Middle frontal gyrus (tissue), 1 donor: Measurements from ENCODE around the gene BEND6.
"Not testable (repeated sequence)": the region's sequence is repeated elsewhere in the genome, so short reads cannot be mapped to it uniquely, and the experiment has no call there.

Experiments
- DNase-seq: peaks from one replicate; pipeline ENCODE4 v3.0.0-alpha.2; 2015; ENCODE audit warnings: low spot score; ENCODE audit errors: extremely low spot score

The BEND6 gene

DNA sequence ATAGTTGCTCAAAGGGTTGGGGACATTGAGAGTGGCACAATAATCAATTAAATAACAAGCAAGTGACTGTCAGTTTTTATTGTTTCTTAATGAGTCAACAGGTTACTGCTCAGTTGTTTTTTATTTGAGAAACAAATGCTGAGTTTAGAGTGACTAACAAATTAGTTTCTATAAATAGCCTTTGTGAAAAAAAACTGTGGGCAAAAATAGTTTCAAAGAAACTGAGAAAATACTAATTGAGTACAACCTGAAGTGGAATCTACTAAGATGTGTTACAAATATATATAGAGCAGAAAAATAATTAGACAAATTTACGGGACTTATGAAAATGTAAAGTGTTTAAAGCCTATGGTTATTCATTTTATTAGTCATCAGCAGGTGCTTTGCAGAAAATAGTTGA lies 22.3 kb downstream of the BEND6 start:
- no peak for DNase-seq

DNA sequence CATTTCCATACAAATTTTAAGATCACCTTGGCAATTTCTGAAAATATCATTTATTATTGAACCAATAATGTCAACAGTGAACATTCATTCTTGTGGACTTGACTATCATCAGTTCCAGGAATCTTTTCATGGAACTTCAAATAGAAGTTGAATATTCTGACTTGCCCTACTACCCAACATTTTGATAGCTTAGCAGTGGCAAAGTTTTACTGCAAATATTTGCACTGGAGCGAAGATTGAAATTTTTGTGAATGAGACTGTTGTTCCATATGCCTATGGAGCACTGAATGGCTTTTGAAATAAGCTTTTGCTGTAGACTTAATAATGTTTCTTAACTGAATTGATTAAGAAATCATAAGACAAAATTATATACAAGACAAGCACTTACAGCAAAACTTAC lies 23.6 kb downstream of the BEND6 start:
- DNase-seq: no peak

DNA sequence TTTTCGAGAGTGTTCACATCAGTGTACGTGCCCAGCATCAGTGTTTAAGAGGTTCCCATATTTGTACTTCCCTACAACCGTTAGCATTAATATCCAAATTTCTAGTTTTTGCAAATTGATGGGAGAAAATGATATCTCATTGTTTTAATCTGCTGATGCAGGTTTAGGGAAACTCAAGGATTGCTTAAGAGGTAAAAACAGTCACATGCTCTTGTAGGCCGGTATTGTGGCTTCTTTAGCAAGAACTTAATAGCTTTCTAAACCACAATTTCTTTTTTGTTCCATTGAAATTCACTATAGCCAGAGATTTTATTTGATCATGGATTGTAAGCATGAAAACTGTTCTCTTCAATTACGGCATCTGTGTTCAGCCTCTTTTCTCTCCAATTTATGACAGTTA lies 29.5 kb downstream of the BEND6 start:
- no peak for DNase-seq

DNA sequence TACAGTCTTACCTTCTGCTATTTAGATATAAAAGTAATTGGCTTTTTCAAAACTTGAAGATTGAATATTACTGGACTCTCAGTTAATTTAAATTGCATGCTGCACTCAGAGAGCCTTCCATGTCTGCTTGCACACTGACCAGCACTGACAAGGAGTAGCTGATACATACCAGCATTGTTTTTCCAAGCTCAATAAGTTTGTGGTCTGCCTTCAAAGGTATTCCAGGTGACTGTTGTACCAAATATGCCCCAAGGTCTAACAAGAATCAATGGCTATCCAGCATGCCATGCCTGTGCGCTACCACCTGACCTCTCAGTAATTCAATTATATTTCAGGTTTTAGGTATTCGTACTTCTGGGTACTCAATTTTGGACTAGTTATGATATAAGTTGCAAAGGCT lies 30.0 kb downstream of the BEND6 start:
- no peak for DNase-seq

DNA sequence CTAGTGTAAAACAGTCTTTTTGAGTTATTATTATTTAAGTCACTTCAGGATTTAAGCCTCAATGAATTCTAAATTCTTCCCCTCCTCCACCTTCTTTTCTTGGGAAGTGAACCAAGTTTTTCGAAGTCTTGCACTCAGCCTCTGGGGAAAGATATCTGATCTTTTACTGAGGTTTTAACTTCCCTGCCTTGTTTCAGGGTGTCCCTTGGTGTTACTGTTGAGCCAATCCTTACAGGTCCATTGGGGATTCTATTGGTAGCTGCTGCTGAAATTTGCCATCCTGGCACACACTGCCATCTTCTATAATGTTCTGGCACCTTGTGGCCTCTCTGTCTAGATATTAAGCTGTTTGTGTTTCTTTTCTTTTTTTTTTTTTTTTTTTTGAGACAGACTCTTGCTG lies 31.7 kb downstream of the BEND6 start:
- no peak for DNase-seq

DNA sequence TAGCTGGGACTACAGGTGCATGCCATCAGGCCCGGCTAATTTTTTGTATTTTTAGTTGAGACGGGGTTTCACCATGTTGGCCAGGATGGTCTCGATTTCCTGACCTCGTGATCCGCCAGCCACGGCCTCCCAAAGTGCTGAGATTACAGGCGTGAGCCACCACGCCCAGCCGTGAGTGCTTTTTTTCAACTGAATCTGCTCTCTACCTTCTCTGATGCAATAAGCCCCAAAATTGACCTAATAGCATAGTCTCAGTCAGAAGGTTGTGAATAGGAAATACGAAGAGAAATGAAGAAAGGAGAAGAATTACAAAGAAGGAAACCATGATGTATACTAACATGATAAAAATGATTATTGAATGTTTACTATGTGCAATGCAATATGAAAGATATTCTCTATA lies 33.2 kb downstream of the BEND6 start:
- no peak for DNase-seq

DNA sequence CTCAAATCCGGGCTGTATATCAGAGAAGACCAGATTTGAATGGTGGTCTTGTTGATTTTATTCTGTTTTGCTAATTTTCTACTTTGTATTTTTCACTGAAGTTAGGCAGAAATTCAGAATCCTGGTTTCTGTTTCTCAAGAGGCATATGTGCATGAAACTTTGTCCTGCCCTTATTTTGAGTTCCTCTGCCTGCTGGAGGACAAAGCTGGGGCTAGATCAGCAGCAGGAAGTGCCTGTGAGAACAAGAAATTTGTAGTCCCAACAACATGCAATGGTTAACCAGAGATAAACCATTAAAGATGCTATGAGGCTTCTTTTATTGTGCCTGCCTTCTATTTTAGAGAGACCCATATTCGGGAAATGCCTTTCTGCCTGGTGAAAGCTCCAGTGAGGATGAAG lies 37.1 kb downstream of the BEND6 start:
- no peak for DNase-seq

DNA sequence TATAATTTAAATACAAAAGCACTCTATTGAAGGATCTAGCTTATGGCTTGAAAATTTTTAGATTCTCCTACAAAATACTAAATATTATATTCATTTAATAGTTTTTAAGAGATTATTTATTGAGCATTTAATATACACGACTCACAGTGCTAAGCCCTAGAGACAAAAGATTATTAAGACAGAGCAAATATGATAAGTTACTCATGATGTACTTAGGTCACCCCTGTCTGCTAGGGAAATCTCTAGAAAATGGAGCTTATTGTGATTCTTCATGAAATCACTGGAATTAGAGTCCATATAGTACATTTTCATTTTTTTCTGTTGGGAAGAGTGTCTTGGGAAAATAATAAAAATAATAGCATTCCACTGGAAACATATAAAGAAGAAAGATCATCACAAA lies 37.8 kb downstream of the BEND6 start:
- no peak for DNase-seq

DNA sequence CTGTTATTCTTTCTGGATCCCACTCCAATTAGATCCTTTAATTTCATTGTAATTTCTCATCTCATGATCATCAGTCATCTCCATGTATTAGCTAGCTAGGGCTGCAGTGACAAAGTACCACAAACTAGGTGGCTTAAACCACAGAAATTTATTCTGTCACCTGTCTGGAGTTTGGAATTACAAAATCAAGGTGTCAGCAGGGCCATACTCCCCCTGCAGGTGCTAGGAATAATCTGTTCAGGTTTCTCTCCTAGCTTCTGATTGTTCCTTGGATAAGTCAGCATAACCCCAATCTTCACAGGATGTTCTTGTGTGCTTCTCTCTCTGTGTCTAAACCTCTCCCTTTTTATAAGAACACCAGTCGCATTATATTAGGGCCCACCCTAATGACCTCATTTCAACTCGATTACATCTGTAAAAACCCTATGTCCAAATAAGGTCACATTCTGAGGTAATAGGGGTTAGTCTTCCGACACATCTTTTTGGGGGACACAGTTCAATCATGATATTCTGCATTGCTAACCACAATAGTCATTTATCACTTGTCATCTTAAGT lies 40.5 kb downstream of the BEND6 start:
- DNase-seq: no peak

DNA sequence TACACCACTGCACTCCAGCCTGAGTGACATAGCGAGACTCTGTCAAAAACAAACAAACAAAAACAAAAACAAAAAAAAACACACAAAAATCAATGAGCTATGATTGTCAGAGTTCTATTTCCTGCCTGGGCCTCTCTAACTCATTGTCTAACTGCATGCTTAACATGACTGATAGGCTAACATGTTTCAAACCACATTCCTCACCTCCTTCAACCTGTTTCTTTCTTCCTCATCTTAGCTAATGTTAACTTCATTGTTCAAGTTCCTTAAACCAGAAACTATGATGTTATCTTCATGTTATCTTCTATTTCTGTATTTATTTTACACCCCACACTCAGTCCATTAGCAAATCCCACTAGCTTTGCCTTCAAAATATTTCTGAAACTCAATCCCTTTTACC lies 41.5 kb downstream of the BEND6 start:
- DNase-seq: no peak

DNA sequence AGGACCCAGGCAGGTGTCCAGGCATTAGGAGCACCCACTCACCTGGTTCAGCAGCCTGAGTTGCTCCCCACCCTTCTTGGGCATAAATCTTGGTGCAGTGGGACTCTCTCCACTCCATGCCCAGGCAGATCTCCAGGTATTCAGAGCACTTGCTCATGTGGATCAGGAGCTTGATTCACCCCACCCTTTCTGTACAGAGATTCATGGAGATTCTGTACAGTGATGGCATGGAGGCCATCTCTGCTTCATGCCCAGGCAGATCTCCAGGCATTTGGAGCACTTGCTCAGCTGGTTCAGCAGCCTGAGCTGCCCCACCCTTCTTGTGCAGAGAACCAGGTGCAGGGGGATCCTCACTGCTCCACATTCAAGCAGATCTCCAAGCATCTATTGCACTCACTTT lies 44.1 kb downstream of the BEND6 start:
- no peak for DNase-seq

DNA sequence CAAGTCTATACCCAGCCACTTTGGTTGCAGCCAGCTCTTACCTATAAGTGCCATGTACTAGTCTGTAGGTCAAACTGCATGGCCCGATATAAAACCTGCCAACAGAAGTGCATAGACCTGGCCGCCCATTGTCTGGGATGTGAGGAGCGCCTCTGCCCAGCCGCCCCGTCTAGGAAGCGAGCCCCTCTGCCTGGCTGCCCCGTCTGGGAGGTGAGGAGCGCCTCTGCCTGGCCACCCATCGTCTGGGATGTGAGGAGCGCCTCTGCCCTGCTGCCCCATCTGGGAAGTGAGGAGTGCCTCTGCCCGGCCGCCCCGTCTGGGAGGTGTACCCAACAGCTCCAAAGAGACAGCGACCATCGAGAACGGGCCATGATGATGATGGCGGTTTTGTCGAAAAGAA lies 44.8 kb downstream of the BEND6 start:
- DNase-seq: not testable (repeated sequence)

DNA sequence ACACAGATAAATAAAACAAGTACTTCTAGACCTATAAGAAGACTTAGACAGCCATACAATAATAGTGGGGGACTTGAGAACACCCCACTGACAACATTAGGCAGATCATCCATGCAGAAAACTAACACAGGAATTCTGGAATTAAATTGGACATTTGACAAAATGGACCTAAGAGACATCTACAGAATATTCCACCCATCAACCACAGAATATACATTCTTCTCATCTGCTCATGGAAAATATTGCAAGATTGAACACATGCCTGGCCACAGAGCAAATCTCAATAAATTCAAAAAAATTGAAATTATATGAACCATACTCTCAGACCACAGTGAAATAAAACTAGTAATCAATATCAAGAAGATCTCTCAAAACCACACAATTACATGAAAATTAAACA lies 47.3 kb downstream of the BEND6 start:
- no peak for DNase-seq

DNA sequence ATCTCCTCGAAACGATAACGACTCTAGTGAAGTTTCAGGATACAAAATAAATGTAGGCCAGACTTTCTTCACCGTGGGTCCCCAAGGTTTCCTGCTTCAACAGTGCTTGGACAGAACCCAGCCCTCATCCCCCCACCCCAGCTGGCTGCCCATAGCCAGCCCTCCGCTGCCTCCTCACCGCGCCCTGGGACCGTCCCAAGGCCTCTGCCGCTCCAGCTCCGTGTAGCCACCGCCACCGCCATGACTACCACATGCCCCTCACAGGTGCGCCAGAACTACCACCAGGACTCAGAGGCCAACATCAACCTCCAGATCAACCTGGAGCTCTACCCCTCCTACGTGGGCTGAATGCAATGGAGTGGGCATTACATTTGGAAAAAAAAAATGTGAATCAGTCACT lies 49.4 kb downstream of the BEND6 start:
- no peak for DNase-seq

DNA sequence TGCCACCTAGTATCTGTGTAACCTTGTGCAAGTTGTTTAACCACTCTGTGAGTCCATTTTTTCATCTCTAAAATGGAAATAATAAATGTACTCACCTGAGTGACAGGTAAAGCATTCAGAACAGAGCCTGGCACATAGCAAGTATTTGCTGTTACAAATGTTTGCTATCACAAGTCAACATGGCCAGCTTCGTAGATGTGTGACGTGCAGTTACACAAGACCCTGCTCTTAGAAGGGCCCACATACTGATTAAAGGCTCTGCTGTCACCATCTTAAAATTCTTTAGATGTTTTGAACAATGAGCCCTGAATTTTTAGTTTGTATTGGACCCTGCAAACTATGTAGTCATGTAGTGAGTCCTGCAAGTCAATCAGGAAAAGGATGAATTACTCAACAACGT lies 51.2 kb downstream of the BEND6 start:
- no peak for DNase-seq

DNA sequence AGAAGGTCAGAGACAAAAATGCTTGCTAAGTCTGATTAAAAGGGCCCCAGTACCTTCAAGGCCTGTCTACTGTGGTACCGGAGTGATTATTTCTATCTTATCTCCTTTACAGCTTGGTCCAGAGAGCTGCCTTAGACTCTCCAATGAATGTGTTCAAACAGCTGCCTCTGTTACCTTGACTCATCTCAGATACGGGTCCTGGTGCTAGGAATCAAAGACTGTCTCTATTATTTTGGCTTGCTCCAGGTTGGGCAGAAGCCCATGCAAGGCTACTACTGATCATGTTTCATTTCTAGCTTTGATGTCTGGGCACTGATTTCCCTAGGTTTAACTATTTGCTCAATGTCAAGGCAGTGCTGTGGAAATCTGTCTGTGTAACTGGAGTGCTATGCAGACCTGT lies 53.2 kb downstream of the BEND6 start:
- DNase-seq: not testable (repeated sequence)

DNA sequence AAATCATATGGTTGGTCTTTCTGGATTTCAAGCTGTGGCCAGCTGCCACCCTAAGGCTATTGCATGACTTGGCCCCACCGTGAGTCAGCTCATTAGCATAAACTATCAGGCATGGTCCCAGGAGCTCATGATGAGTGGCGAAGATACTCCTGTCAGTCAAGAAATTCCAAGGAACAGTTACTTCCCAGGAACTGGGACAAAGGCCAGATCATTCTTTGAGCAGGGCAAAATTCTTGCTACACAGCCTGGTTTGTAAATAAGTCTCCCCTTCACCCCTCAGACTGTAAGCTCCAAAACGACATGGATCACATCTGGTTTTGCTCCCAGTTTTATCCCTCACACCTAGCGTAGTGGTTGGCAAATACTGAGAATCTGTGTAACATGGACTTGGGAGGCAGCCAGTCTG lies 58.6 kb downstream of the BEND6 start:
- no peak for DNase-seq

DNA sequence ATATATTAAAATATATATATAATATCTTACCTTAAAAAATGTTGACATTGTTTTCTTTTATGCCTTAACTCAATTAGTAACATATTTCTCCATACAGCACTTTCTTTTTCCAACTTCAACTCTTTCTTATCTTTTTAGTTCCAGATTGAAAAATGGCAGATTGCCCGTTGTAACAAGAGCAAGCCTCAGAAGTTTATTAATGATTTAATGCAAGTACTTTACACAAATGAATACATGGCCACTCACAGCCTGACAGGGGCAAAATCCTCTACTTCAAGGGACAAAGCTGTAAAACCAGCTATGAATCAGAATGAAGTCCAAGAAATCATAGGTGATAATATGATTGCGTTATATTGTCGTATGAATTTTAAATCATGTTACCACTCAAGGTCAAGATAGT lies 62.2 kb downstream of the BEND6 start:
- DNase-seq: no peak

DNA sequence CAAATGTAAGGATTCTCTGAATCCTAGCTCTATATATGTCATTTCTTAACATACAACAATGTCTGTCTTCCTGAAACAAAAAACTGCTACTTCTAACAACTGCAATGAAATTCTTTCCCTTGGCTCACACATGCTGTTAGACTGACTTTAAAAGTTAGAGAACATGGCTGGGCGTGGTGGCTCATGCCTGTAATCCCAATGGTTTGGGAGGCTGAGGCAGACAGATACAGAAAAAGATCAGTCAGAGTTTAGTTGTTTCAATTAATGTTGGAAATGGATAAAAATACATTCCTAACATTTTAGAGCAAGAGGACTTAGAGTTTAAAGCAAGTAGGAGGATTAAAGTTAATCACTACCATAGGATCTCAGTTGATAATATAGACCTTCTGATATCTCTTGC lies 62.9 kb downstream of the BEND6 start:
- DNase-seq: no peak

DNA sequence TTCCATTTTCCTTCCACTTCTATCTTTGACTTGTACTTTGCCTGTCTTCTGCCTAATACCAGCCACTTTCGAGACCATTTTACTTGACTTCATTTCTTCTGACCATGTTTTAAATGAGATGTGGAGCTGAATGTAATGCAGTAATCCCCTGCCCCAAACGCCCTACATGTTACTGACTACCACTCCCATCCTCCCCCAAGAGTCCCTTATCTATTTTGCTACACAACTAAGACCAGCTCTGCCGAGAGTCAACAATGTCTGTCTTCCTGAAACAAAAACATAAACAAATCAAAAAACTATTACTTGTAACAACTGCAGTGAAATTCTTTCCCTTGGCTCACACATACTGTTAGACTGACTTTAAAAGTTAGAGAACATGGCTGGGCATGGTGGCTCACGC lies 64.5 kb downstream of the BEND6 start:
- DNase-seq: no peak

DNA sequence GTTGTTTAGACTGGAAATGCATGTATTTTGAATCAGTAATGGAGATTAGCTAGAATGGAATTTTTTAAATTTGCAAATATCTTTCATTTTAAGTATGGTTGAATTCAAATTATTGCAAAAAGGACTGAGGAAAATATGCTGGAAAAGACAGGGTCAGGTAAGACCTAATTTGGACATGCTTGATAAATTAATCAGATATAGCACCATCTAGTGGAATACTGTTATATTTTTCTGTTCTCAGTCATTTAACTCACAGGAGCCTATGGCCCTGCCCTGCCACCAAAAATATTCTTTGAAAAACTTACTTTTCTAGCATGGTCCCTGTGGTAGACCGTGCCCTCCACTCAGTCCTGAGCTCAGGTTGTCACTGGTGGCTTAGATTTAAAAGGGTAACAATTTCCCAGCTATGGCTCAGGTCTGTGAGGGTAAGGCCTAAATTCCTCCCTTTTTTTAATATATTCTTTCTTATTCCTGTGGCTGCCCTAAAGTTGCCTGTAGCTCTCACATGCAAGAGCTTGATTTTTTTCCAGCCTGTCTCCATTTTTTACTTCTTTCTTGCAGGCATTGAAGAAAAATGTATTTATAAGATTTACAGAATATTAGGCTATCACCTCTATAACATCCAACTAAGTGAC lies 66.3 kb downstream of the BEND6 start:
- DNase-seq: peak; percentile 20

DNA sequence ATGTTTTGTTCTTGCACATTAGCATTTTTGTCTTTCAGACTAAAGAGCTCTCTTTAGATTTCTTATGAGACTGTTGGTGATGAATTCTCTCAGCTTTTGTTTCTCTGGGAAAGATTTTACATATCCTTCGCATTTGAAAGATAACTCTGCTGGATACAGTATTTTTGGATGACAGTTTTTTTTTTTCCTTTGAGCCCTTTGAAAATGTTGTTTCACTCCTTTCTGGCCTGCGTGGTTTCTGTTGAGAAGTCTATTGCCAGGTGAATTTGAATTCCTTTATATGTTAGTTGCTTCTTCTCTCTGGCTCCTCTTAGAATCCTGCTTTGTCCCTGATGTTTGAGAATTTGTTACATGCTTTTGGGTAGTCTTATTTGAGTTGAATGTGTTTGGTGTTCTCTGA lies 69.4 kb downstream of the BEND6 start:
- DNase-seq: no peak

DNA sequence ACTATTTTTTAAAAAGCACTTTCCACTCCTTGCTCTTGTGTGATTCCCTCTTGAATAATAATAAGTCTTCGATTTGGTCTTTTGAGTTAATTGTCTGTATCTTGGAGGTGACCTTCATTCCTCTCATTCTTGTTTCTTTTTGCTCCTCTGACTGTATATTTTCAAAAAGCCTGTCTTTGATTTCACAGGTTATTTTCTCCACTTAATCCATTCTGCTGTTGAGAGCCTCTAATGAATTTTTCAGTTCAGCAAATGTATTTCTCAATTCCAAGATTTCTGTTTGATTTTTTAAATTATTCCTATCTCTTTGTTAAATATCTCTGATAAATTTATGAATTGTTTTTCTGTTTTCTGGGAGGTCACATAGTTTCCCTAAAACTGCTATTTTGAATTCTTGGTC lies 69.9 kb downstream of the BEND6 start:
- no peak for DNase-seq

DNA sequence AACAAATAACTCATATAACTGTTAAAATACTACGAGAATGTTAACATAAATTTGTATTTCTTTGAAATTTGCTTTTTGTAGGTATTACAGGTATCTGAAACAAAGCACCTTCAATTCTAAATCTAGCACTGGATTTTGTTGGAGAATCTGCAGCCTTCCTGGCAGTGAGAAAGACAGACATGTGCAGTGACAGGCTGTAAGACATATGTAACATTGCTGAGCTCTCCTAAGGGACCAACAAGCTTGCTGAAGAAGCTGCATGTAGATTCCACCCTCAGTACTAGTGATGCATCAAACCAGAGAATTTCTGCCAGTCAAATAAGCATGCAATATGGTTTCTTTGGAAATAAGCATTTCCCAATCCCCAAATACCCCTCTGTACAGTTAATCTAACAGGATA lies 71.1 kb downstream of the BEND6 start:
- DNase-seq: no peak
